Smooth muscle cell (in vitro differentiated cells): ENCODE measurements around the gene MEGF6. TPM values are rescaled to one million over a fixed set of nuclear protein-coding genes. Genes with fewer than 3 reads are reported as not detected.

Source experiments
- DNase-seq: peaks from one replicate; lab custom pipeline; 2025; ENCODE audit not compliant: unreplicated experiment; lab: John Stamatoyannopoulos, UW
- H2AFZ ChIP-seq: fragments of 200-600 bp; sonication (generic); 2 replicates; pipeline ENCODE4 v1.6.0; 2016; ENCODE audit warnings: antibody characterized with exemption, low read depth, mild to moderate bottlenecking
- H3F3A ChIP-seq: fragments of 200-600 bp; sonication (generic); 2 replicates; pipeline ENCODE4 v1.6.0; 2017; ENCODE audit warnings: antibody characterized with exemption, low read depth
- H3K27ac ChIP-seq: fragments of 200-600 bp; sonication (generic); 2 replicates; pipeline ENCODE4 v1.5.1; 2016; ENCODE audit warnings: low read depth, mild to moderate bottlenecking
- H3K27me3 ChIP-seq: fragments of 200-600 bp; sonication (generic); 2 replicates; pipeline ENCODE4 v1.6.1; 2016; ENCODE audit warnings: low read depth, mild to moderate bottlenecking
- H3K36me3 ChIP-seq: fragments of 200-600 bp; sonication (generic); 2 replicates; pipeline ENCODE4 v1.5.1; 2016; ENCODE audit warnings: low read depth
- H3K4me1 ChIP-seq: fragments of 200-600 bp; sonication (generic); 2 replicates; pipeline ENCODE4 v1.5.1; 2016; ENCODE audit warnings: low read depth
- H3K4me2 ChIP-seq: fragments of 200-600 bp; sonication (generic); 2 replicates; pipeline ENCODE4 v1.6.0; 2016; ENCODE audit warnings: mild to moderate bottlenecking
- H3K4me3 ChIP-seq: fragments of 200-600 bp; sonication (generic); 2 replicates; pipeline ENCODE4 v1.5.1; 2016; ENCODE audit warnings: mild to moderate bottlenecking
- H3K79me2 ChIP-seq: fragments of 200-600 bp; sonication (generic); 2 replicates; pipeline ENCODE4 v1.6.0; 2016; ENCODE audit warnings: low read depth, mild to moderate bottlenecking
- H3K9ac ChIP-seq: fragments of 200-600 bp; sonication (generic); 2 replicates; pipeline ENCODE4 v1.6.0; 2016; ENCODE audit warnings: low read depth
- H3K9me3 ChIP-seq: fragments of 200-600 bp; sonication (generic); replicated peaks from 2 replicates; pipeline ENCODE4 v1.5.1; 2016; ENCODE audit warnings: low read depth
- H4K20me1 ChIP-seq: fragments of 200-600 bp; sonication (generic); 2 replicates; pipeline ENCODE4 v1.6.0; 2016; ENCODE audit warnings: low read depth
- CTCF ChIP-seq: fragments of 200-600 bp; sonication (generic); IDR thresholded peaks from 2 replicates; pipeline ENCODE4 v1.5.1; 2017; ENCODE audit warnings: borderline replicate concordance, mild to moderate bottlenecking, antibody characterized with exemption; ENCODE audit not compliant: insufficient read depth, poor library complexity, severe bottlenecking
- WGBS: methylation state at CpG from one replicate; pipeline ENCODE4 v1.1.7; 2016; ENCODE audit warnings: low lambda C conversion rate; 5-methylcytosine and 5-hydroxymethylcytosine counted together
- polyA plus RNA-seq: library from polyadenylated mRNA; unstranded; fragments of >200 nt; fragmentation: Nextera tagmentation; extraction: Ambion mirVana; gene quantifications from 2 replicates; pipeline ENCODE4 v1.2.1, GENCODE V29; 2016
- total RNA-seq: library from RNA; depleted of rRNA; stranded (reverse); fragments of >200 nt; gene quantifications from 2 replicates; pipeline ENCODE4 v1.2.3, GENCODE V29; 2014

The MEGF6 gene
- total and polyA plus RNA-seq, 2 experiments from 2014 or later = 6.5 to 12.8 TPM

GRCh38 chr1:3536420-3537195 lies 74.7 kb downstream of the MEGF6 start:
- no peak overlapping the region for H2AFZ ChIP-seq
- no peak overlapping the region for H3K4me2 ChIP-seq
- no peak for TF ChIP-seq CTCF
- H3K27me3 ChIP-seq = no peaks in the 10 kb centered on the region
- no peak overlapping the region for H3K9ac ChIP-seq
- no peaks in the 10 kb centered on the region for H3K9me3 ChIP-seq
- no peaks in the 10 kb centered on the region for H3K79me2 ChIP-seq
- no peaks in the 10 kb centered on the region for H3F3A ChIP-seq
- H3K27ac ChIP-seq = no peak overlapping the region
- H3K4me3 ChIP-seq = no peak overlapping the region
- no peak for DNase-seq
- no peaks in the 10 kb centered on the region for H4K20me1 ChIP-seq
- peaks cover 2% of the 10 kb centered on the region for H3K4me1 ChIP-seq
- H3K36me3 ChIP-seq = no peaks in the 10 kb centered on the region
- 70% methylated on average over 27 of the region's 27 CpGs for WGBS

- TF ChIP-seq CTCF = no peak
- 91% methylated on average over 12 of the region's 12 CpGs for WGBS
- Histone ChIP-seq H3K4me3 (no peak overlapping the region), H3K9me3 (no peaks in the 10 kb centered on the region), H3K27ac (no peak overlapping the region), H3K9ac (no peak overlapping the region), H4K20me1 (no peaks in the 10 kb centered on the region), H3K36me3 (no peaks in the 10 kb centered on the region), H3K4me1 (peaks cover 3% of the 10 kb centered on the region), H3K4me2 (no peak overlapping the region), H2AFZ (no peak overlapping the region), H3K27me3 (no peaks in the 10 kb centered on the region), H3F3A (no peaks in the 10 kb centered on the region), H3K79me2 (no peaks in the 10 kb centered on the region)
- DNase-seq = no peak
These were observed 75.6 kb downstream of the MEGF6 start for GRCh38 chr1:3535732-3536131.

GRCh38 chr1:3534803-3535637 lies 76.3 kb downstream of the MEGF6 start:
- Histone ChIP-seq H3K27ac (no peak overlapping the region), H3K4me3 (no peak overlapping the region), H2AFZ (no peak overlapping the region), H3K4me1 (peaks cover 8% of the 10 kb centered on the region), H3K9ac (no peak overlapping the region), H3K36me3 (no peaks in the 10 kb centered on the region), H3F3A (no peaks in the 10 kb centered on the region), H4K20me1 (no peaks in the 10 kb centered on the region), H3K27me3 (no peaks in the 10 kb centered on the region), H3K79me2 (no peaks in the 10 kb centered on the region), H3K4me2 (no peak overlapping the region), H3K9me3 (no peaks in the 10 kb centered on the region)
- 95% methylated on average over 17 of the region's 17 CpGs for WGBS
- TF ChIP-seq CTCF = no peak
- DNase-seq = no peak
